Prostate gland (tissue), 2 donors: Measurements from ENCODE around the gene GLS.

Experiments
- CTCF ChIP-seq, 4 experiments: fragments of 200-600 bp in 2 of 4; fragments of 450-650 bp in 2 of 4; sonication (generic) in 2 of 4; IDR thresholded peaks; 1 replicate in 3 of 4; 2 replicates in 1 of 4; pipeline ENCODE4 v1.5.1; 2016 to 2019; ENCODE audit warnings: antibody characterized with exemption in 4 of 4, mild to moderate bottlenecking in 2 of 4, moderate library complexity in 2 of 4
- POLR2A ChIP-seq: fragments of 450-650 bp; IDR thresholded peaks from one replicate; pipeline ENCODE4 v1.6.1; 2016; ENCODE audit warnings: antibody characterized with exemption, mild to moderate bottlenecking

GRCh38 chr2:190986221-190986953, 105.8 kb downstream of the GLS start:
- TF ChIP-seq POLR2A, result no peak
- TF ChIP-seq CTCF (IDR thresholded peaks at IDR 0.05), result no peak
